HCT116 (cell line): ENCODE data around the gene GNG12.

Source experiments
- CTCF ChIP-seq, 3 experiments: fragments of 200-600 bp in 1 of 3; sonication (generic) in 1 of 3; IDR thresholded peaks in 2 of 3; conservative IDR thresholded peaks in 1 of 3; 2 replicates each; pipeline ENCODE4 v1.5.1; 2012 to 2017; ENCODE audit warnings: low read depth in 2 of 3, low read length in 2 of 3, antibody characterized with exemption in 1 of 3, borderline replicate concordance in 1 of 3, control low read depth in 1 of 3, mild to moderate bottlenecking in 1 of 3, mixed read lengths in 1 of 3, mixed run types in 1 of 3, moderate library complexity in 1 of 3; ENCODE audit not compliant: insufficient read depth in 1 of 3
- EGR1 ChIP-seq: IDR thresholded peaks from 2 replicates; pipeline ENCODE4 v1.6.1; 2012; ENCODE audit warnings: low read depth
- EZH2 ChIP-seq: fragments of 200-600 bp; sonication (generic); IDR thresholded peaks from 2 replicates; pipeline ENCODE4 v1.6.1; 2017; ENCODE audit warnings: antibody characterized with exemption, mixed run types
- POLR2A ChIP-seq: IDR thresholded peaks from 2 replicates; pipeline ENCODE4 v1.7.0; 2011; ENCODE audit warnings: borderline replicate concordance; ENCODE audit not compliant: insufficient read depth, insufficient read length; ENCODE audit errors: extremely low read depth
- POLR2AphosphoS5 ChIP-seq: IDR thresholded peaks from 2 replicates; pipeline ENCODE4 v1.6.1; 2011; ENCODE audit warnings: mild to moderate bottlenecking, low read depth, low read length, moderate library complexity
- RAD21 ChIP-seq: IDR thresholded peaks from 2 replicates; pipeline ENCODE4 v1.6.1; 2012; ENCODE audit warnings: low read depth, mild to moderate bottlenecking
- SRF ChIP-seq: IDR thresholded peaks from 2 replicates; pipeline ENCODE4 v1.6.1; 2012; ENCODE audit warnings: low read depth

GRCh38 chr1:67791686-67792085 lies 41.6 kb downstream of the GNG12 start:
- TF ChIP-seq RAD21 (no peak), POLR2AphosphoS5 (no peak), POLR2A (no peak), CTCF (IDR thresholded peaks at IDR 0.05 in 2 of 3, conservative IDR thresholded peaks at IDR 0.05 in 1 of 3; ENCODE audit: borderline replicate concordance in 1 of 3, insufficient read depth in 1 of 3, low read depth in 2 of 3, low read length in 2 of 3) (no peak), SRF (no peak), EZH2 (no peak), EGR1 (no peak)
